ENCODE measurements around the gene CAMTA1. TPM values are rescaled to one million over a fixed set of nuclear protein-coding genes. Genes with fewer than 3 reads are reported as not detected.

The CAMTA1 gene
- total and polyA plus RNA-seq, 4 donors = 18.0 to 93.5 (median 35.8) TPM

DNA sequence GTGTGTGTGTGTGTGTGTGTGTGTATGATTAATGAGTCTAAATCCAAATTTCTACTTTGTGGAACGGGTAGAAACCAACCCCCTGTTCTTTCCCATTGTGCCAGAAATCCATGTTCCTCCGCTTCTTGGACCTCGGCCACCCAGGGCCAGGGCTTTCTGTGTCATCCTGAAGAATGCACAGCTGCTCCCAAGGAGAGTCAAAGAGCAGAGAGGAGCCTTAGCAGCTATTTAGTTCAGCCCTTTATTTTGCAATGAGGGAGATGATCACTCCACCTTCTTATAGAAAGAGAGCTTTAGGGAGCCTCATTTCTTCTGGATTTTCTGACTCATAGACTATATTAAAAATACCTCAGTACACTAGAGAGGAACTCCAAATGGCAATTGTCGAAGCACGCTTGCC lies 496.6 kb downstream of the CAMTA1 start (continued):
- TF ChIP-seq RXRA (IDR thresholded peaks at IDR 0.05) = no peak
- no peak for TF ChIP-seq SP1 (IDR thresholded peaks at IDR 0.05)
- no peak for TF ChIP-seq ATF3 (IDR thresholded peaks at IDR 0.05)
- no peak for TF ChIP-seq EGR1 (IDR thresholded peaks at IDR 0.05; ENCODE audit: low read depth in 2 of 2)
- no peak for TF ChIP-seq GABPA (IDR thresholded peaks at IDR 0.05 in 1 of 2, conservative IDR thresholded peaks at IDR 0.05 in 1 of 2)

DNA sequence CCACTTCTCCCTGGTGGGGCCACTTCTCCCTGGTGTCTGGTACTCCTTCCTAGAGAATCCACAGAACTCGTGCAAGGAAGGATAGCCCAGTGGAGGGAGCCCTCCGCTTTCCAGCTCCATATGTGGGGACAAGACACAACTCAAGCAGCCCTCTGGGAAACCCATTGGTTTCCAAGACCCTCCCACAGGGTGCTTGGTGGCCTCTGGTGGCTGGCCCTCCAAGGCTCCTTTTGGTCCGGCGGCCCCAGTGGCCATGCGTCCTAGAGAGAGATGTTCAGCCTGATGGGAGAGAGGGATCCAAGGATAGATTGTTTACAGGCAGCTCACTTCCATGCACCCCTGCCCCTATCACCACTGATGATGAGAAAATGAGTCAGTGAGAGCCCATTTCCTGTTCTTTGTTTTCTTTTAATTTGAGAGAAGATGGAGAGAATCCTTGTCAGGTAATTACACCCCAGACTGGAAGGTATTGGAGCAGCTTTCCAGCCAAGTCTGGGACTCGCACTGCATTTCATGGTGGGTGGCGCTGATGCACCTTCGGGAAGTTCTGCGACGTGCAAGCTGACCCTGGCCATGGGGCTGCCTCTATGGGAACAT lies 499.7 kb downstream of the CAMTA1 start:
- no peaks in the 10 kb centered on the region for H3K27me3 ChIP-seq (ENCODE audit: control insufficient read depth in 4 of 4, insufficient read depth in 4 of 4, low read length in 3 of 4)
- H3K36me3 ChIP-seq (ENCODE audit: control insufficient read depth in 4 of 4, insufficient read depth in 3 of 4, low read depth in 1 of 4, low read length in 3 of 4) = no peaks in the 10 kb centered on the region
- no peak for TF ChIP-seq JUND (IDR thresholded peaks at IDR 0.05)
- TF ChIP-seq ATF3 (IDR thresholded peaks at IDR 0.05) = no peak
- TF ChIP-seq NR2F2 (IDR thresholded peaks at IDR 0.05) = no peak
- TF ChIP-seq, protein P1, sequence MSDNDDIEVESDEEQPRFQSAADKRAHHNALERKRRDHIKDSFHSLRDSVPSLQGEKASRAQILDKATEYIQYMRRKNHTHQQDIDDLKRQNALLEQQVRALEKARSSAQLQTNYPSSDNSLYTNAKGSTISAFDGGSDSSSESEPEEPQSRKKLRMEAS (IDR thresholded peaks at IDR 0.05) = no peak
- no peak for TF ChIP-seq HNF4A (conservative IDR thresholded peaks at IDR 0.05)
- WGBS = 95% methylated on average over 10 of the region's 10 CpGs
- no peak overlapping the region for H3K9ac ChIP-seq (ENCODE audit: low read depth in 1 of 2, low read length in 2 of 2)
- H3K27ac ChIP-seq (ENCODE audit: low read depth in 1 of 2, low read length in 2 of 2) = no peak overlapping the region
- no peak overlapping the region for H3K4me3 ChIP-seq (ENCODE audit: low read depth in 1 of 3, low read length in 3 of 3)
- H3K4me1 ChIP-seq (ENCODE audit: control insufficient read depth in 4 of 4, insufficient read depth in 4 of 4, low read length in 3 of 4) = no peaks in the 10 kb centered on the region
- no peaks in the 10 kb centered on the region for H3K9me3 ChIP-seq (ENCODE audit: control insufficient read depth in 4 of 4, low read length in 3 of 4)
- no peak for DNase-seq (ENCODE audit: low spot score)

DNA sequence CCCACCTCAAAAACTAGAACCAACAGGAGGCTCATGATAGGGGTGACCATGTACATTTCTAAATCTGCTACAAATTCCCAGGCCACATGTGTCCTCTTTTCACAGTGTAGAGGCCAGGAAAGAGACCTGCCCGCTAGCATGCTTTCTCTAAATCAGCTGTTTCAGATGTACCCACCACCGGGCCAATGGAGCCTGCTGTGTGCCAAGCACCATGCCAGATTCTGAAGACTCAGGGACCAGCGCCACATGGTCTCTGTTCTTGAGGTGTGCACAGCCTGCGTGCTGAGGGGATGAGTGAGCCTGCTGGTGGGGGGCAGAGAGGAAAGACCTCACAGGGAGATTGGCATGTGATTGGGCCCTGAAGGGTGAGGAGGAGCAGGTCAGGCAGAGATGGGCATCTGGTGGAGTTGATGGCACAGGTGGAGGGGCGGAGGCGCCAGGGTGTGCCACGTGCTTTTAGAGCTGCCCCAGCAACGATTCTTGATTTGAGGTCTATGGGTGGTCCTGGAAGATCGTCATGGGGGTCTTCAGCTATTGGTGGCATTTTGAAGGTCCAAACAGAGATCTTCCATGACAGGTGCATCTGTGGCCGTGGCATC lies 500.7 kb downstream of the CAMTA1 start:
- Histone ChIP-seq H3K4me1 (ENCODE audit: control insufficient read depth in 4 of 4, insufficient read depth in 4 of 4, low read length in 3 of 4) (no peaks in the 10 kb centered on the region), H3K36me3 (ENCODE audit: control insufficient read depth in 4 of 4, insufficient read depth in 3 of 4, low read depth in 1 of 4, low read length in 3 of 4) (no peaks in the 10 kb centered on the region), H3K9me3 (ENCODE audit: control insufficient read depth in 4 of 4, low read length in 3 of 4) (no peaks in the 10 kb centered on the region), H3K27ac (ENCODE audit: low read depth in 1 of 2, low read length in 2 of 2) (no peak overlapping the region), H3K27me3 (ENCODE audit: control insufficient read depth in 4 of 4, insufficient read depth in 4 of 4, low read length in 3 of 4) (no peaks in the 10 kb centered on the region), H3K9ac (ENCODE audit: low read depth in 1 of 2, low read length in 2 of 2) (no peak overlapping the region), H3K4me3 (ENCODE audit: low read depth in 1 of 3, low read length in 3 of 3) (no peak overlapping the region)
- TF ChIP-seq FOXA2 (IDR thresholded peaks at IDR 0.05) (no peak), TAF1 (conservative IDR thresholded peaks at IDR 0.05) (no peak), EGR1 (IDR thresholded peaks at IDR 0.05; ENCODE audit: low read depth in 2 of 2) (no peak), RAD21 (IDR thresholded peaks at IDR 0.05) (no peak)
- DNase-seq (ENCODE audit: low spot score) = no peak
- 89% methylated on average over 10 of the region's 10 CpGs for WGBS

DNA sequence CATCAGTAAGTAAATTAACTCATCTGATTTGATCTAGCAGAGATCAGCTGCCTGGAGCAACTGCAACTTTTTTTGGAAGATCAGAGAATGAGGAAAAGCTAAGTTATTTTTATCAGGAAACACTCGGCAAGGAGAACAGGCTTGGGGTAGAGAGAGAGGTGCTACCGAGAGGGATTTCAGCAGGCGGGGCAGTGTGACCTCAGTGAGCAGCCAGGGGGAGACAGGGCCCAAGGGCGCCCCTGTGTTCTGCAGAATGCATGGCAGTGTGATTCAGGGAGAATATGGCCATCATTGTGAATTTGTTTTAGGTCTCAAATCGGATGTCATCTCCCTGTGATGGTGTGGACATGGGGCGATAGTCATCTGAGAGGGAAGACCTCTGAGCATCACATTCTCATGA lies 501.8 kb downstream of the CAMTA1 start:
- DNase-seq (ENCODE audit: low spot score) = no peak
- H3K4me1 ChIP-seq (ENCODE audit: control insufficient read depth in 4 of 4, insufficient read depth in 4 of 4, low read length in 3 of 4) = no peaks in the 10 kb centered on the region
- WGBS = 78% methylated on average over 6 of the region's 6 CpGs
- no peaks in the 10 kb centered on the region for H3K9me3 ChIP-seq (ENCODE audit: control insufficient read depth in 4 of 4, low read length in 3 of 4)
- no peaks in the 10 kb centered on the region for H3K27me3 ChIP-seq (ENCODE audit: control insufficient read depth in 4 of 4, insufficient read depth in 4 of 4, low read length in 3 of 4)
- H3K4me3 ChIP-seq (ENCODE audit: low read depth in 1 of 3, low read length in 3 of 3) = no peak overlapping the region
- TF ChIP-seq GABPA (IDR thresholded peaks at IDR 0.05 in 1 of 2, conservative IDR thresholded peaks at IDR 0.05 in 1 of 2) = no peak
- TF ChIP-seq, protein P1 (IDR thresholded peaks at IDR 0.05) = no peak
- no peak for TF ChIP-seq FOXA2 (IDR thresholded peaks at IDR 0.05)
- no peak for TF ChIP-seq HNF4G (IDR thresholded peaks at IDR 0.05)
- TF ChIP-seq EGR1 (IDR thresholded peaks at IDR 0.05; ENCODE audit: low read depth in 2 of 2) = no peak
- H3K9ac ChIP-seq (ENCODE audit: low read depth in 1 of 2, low read length in 2 of 2) = no peak overlapping the region
- no peak overlapping the region for H3K27ac ChIP-seq (ENCODE audit: low read depth in 1 of 2, low read length in 2 of 2)
- H3K36me3 ChIP-seq (ENCODE audit: control insufficient read depth in 4 of 4, insufficient read depth in 3 of 4, low read depth in 1 of 4, low read length in 3 of 4) = no peaks in the 10 kb centered on the region

All from liver (tissue), 9 donors.